ENCODE results near the gene WBP4. TPM values are rescaled to one million over a fixed set of nuclear protein-coding genes. Genes with fewer than 3 reads are reported as not detected.

Gene WBP4
- total RNA-seq, 2 donors from 2014 or later = 5.3 to 8.6 TPM

DNA sequence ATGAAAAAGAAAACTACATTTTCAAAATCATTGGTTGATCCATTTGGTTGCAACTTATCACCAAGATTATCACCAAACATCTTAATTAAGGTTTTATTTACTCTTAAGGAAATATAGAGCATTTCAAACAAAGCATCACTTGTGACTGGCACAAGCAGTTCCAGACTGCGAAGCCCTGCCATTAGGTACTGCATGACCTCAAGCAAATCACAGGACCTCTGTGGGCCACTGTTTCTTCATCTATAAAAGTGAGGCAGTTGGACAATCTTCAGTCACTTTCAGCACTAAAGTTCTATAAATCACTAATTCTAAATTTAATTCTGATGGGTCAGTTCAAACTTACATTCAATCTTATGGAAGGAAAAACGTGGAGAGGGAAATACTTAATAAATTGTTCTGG lies 44.1 kb upstream of the WBP4 start:
- 8 to 10% methylated on average over 2 of the region's 2 CpGs for WGBS, 2 donors
- H3K27me3 ChIP-seq = no peaks in the 10 kb centered on the region
- H3K4me1 ChIP-seq = peaks cover 64% of the 10 kb centered on the region
- H3K27ac ChIP-seq = peak overlapping the region; percentile 56 to 95 (median 88)
- TF ChIP-seq, protein P1, sequence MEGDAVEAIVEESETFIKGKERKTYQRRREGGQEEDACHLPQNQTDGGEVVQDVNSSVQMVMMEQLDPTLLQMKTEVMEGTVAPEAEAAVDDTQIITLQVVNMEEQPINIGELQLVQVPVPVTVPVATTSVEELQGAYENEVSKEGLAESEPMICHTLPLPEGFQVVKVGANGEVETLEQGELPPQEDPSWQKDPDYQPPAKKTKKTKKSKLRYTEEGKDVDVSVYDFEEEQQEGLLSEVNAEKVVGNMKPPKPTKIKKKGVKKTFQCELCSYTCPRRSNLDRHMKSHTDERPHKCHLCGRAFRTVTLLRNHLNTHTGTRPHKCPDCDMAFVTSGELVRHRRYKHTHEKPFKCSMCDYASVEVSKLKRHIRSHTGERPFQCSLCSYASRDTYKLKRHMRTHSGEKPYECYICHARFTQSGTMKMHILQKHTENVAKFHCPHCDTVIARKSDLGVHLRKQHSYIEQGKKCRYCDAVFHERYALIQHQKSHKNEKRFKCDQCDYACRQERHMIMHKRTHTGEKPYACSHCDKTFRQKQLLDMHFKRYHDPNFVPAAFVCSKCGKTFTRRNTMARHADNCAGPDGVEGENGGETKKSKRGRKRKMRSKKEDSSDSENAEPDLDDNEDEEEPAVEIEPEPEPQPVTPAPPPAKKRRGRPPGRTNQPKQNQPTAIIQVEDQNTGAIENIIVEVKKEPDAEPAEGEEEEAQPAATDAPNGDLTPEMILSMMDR (IDR thresholded peaks at IDR 0.05) = no peak
- TF ChIP-seq POLR2A (IDR thresholded peaks at IDR 0.05) = peak in 1 of 3 donors; percentile 26
- H3K9me3 ChIP-seq = no peaks in the 10 kb centered on the region
- intact Hi-C loops (cut with DNase I) = no loop called here
- no peaks in the 10 kb centered on the region for H3K36me3 ChIP-seq (replicated peaks in 1 of 2; ENCODE audit: insufficient read depth in 1 of 2, low read depth in 2 of 2)
- peak in 3 of 4 donors; percentile 40 to 52 (median 50) for DNase-seq
- no peak overlapping the region for H3K4me3 ChIP-seq
- ATAC-seq = no peak

DNA sequence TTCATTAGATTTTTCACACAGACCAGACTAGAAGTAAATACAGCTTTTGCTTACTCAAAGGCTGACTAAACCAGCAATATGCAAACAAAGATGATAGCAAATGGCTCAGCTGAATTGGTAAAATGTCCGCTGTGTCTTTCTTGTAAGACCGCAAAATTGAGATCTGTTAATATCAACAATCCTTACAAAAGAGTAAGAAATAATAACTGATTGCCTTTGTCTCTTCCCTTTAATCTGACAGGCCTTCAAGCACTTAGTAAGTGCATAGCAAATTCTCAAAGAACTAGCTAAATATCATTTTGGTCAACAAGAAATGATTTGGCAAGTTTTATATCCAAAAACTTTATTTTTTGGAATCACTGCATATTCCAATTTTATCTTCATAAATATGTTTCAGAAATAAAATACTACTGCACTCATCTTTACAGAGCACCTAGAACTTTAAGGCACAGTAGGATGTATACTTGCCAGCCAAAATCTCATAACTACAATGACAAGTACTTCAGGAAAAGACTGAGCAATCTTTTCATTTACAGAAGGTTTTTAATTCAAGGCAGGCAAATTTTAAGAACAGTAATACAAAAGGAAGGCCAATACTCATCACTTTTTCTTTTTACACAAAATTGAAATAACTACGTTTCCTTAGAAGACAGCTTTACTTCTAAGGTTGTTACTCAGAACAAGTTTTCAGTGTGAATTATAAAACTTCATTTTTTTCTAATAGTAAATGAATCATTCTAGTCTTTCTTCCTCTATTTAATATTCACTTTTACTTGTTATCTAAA lies 43.3 kb upstream of the WBP4 start:
- Histone ChIP-seq H3K36me3 (replicated peaks in 1 of 2; ENCODE audit: insufficient read depth in 1 of 2, low read depth in 2 of 2) (no peaks in the 10 kb centered on the region), H3K4me3 (peak overlapping the region in 1 of 2 donors; percentile 9), H3K27ac (peak overlapping the region; percentile 39 to 95 (median 88)), H3K27me3 (no peaks in the 10 kb centered on the region), H3K4me1 (peaks cover 72% of the 10 kb centered on the region), H3K9me3 (no peaks in the 10 kb centered on the region)
- DNase-seq (no peak), ATAC-seq (no peak)
- WGBS, 2 donors = 36 to 41% methylated on average over 3 of the region's 3 CpGs
- intact Hi-C loops (cut with DNase I) = no loop called here
- TF ChIP-seq, protein P1 (IDR thresholded peaks at IDR 0.05) = no peak
- no peak for TF ChIP-seq POLR2A (IDR thresholded peaks at IDR 0.05)

DNA sequence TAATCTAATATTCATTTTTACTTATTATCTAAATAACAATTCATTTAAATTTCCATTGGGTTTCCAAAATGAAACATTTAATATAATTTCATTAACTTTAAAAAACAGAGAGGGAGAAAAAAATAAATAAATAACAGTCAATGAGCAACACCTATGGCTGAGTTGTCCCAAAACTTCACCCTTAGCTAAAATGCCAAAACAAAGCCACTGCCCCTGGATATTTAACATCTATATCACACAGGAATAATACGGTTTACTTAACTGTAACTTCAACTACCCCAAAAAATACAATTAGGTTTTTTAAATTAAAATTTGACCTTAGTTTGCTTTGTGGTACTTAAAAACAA lies 42.7 kb upstream of the WBP4 start:
- H3K9me3 ChIP-seq = no peaks in the 10 kb centered on the region
- H3K27me3 ChIP-seq = no peaks in the 10 kb centered on the region
- DNase-seq (no peak), ATAC-seq (no peak)
- 15 to 18% methylated on average over 1 of the region's 1 CpG for WGBS, 2 donors
- no peaks in the 10 kb centered on the region for H3K36me3 ChIP-seq (replicated peaks in 1 of 2; ENCODE audit: insufficient read depth in 1 of 2, low read depth in 2 of 2)
- peak overlapping the region in 1 of 2 donors; percentile 9 for H3K4me3 ChIP-seq
- intact Hi-C loops (cut with DNase I) = no loop called here
- TF ChIP-seq POLR2A (IDR thresholded peaks at IDR 0.05) = no peak
- TF ChIP-seq, protein P1 (IDR thresholded peaks at IDR 0.05) = no peak
- H3K4me1 ChIP-seq = peaks cover 77% of the 10 kb centered on the region
- peak overlapping the region; percentile 72 to 95 (median 88) for H3K27ac ChIP-seq

- peak in 2 of 3 donors; percentile 50 for TF ChIP-seq POLR2A (IDR thresholded peaks at IDR 0.05)
- TF ChIP-seq, protein P1 (IDR thresholded peaks at IDR 0.05) = no peak
- peak; percentile 94 for ATAC-seq
- 3 to 5% methylated on average over 4 of the region's 4 CpGs for WGBS, 2 donors
- Histone ChIP-seq H3K4me1 (peaks cover 78% of the 10 kb centered on the region), H3K4me3 (peak within 1 kb of the TSS in 1 of 2 donors; percentile 9), H3K27me3 (no peaks in the 10 kb centered on the region), H3K27ac (peak within 1 kb of the TSS; percentile 72 to 95 (median 88)), H3K9me3 (no peaks in the 10 kb centered on the region), H3K36me3 (replicated peaks in 1 of 2; ENCODE audit: insufficient read depth in 1 of 2, low read depth in 2 of 2) (no peaks in the 10 kb centered on the region)
- intact Hi-C loops (cut with DNase I) = no loop called here
- DNase-seq = peak; percentile 59 to 83 (median 74)
These were observed 42.3 kb upstream of the WBP4 start, which contains the start of gene ELF1 for GRCh38 chr13:41019011-41019487. TSS of gene ELF1 (minus strand) at chr13:41019316. CDS start at chr13:40982054, 37,262 bp downstream.
